Stimulated activated CD4-positive, alpha-beta T cell treated with anti-CD3 and anti-CD28 coated beads, TNF-alpha, amount 100 ng/mL, for 48 hours (primary cell): Measurements from ENCODE around the gene AIP.
A peak's percentile ranks its signal among the peaks of the same experiment; 100 is the strongest.

Source experiments
- DNase-seq, 3 donors: peaks; one replicate each; pipeline ENCODE4 v3.0.0-alpha.2; 2020; ENCODE audit warnings: low read depth in 3 of 3

The AIP gene

GRCh38 chr11:67493548-67494370 lies 10.9 kb downstream of the AIP start:
- no peak for DNase-seq

DNA sequence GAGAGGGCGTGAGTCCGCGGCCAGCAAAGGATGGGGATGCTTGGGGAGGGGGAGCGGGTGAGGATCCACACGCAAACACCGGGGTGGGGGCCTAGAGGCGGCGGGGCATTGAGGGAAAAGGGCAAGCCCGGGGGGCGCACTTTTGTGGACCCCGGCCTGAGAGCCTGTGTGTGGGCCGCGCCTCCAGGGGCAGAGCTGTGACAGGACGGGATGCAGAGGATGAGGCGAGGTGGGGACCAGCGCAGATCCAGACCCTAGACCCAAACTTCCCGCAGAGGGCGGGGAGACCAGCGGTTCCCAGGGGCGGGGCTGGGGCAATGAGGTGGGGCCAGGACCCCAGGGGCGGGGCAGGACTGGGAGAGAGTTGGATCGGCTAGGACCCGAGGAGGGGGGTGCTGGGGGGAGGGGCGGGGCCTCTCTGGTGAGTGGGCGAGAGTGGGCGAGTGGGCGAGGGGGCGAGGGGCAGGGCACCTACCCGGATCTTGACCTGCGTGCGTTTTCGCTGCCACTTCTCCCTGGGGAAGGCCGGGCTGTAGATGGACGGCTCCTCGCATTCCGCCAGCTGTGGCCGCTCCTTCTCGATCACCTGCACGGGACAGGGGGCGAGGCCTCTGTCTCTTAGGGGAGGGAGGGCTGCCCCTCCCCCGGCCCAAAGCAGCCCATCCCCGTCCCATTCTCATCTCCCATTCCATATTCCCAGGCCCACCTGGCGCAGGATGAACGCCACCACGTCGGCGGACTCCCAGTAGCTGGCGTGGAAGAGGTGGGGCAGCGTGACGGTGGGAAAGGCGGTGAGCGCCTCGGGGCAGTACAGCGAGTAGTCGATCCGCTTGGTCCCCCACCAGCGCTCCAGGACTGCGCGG lies 11.8 kb downstream of the AIP start:
- DNase-seq: no peak

DNA sequence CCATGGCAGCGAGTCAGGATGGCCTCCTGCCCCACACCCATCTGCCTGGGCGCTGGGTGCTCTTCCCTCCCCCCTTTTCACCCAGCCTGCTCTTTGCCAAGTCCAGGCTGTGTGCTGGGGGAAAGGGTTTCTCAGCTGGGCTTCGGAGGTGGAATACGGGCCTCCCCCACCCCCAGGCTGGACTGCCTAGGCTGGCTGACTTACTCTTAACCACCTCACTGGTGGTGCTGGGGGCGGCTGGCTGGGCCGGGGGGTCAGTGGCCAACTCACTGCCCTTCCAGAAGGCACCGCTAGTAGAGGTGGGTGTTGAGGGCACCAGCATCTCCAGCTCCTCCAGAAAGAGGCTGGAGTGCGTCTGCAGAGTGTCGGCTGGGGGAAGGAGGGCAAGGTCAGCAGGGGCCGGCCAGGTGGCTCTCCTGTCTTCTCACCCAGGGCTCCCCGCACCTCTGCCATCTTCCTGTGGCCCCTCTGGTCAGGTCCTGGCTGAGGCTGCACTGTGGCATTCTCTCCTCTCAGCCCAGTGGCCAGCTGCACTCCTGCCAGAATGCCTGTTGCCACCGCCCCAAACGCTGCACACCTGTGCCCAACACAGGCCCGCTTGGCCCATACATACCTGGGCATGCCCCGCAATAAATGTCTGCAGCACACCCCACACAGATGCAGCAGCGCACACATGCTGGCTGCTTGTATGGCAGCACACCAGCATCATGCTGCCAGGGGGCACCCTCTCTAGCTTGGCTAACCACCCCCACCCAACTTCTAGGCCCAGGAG lies 12.6 kb downstream of the AIP start:
- DNase-seq: no peak

- DNase-seq: no peak
Observed at GRCh38 chr11:67496113-67496512, 13.3 kb downstream of the AIP start.

DNA sequence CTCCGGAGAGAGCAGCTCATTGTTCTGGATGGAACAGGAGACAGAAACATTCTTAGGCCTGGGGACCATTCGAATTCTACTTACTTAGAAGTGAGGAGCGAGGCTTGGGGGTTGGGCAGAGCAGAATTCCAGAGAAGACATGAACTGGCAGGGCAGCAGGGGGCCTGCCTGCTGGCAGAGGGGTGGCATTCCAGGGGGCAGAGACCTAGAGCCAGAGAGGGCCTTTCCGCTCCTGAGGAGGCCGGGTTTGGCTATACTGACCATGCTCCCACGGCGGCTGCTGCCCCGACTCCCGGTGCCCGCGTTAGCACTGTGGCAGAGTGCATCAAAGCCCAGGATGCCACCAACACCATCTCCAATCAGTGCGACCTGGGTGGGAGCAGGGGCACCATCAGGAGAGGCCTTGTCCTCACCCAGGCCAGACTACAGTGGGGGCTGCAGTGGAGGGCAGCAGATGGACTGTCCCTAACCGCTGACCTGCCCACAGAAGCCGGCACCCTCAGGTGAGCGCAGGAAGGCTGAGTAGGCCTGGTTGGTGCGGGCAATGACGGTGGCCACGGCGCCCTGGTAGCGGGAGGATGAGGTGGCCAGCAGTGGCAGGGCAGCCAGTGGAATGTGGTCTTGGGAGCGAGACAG lies 14.9 kb downstream of the AIP start:
- no peak for DNase-seq

DNA sequence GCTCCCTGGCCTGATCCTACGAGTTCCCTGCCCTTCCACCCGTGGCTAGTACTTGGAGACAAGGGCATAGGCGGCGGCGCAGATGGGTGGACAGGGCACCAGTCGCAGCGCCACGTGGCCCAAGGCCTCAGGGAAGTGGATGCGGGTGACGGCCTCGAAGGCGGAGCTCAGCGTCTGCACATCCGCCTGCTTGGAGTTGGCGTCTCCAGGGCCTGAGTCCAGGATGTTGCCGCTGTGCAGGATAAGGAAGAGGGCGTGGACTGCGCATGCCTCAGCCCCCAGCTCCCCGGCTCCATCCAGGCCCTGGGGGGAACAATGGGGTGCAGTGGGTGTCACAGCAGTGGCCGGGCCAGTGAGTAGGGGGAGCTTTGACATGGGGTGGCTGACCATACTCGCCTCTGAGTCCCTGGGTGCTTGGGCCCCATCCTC lies 15.7 kb downstream of the AIP start:
- no peak for DNase-seq

- DNase-seq: no peak
Observed at GRCh38 chr11:67499808-67500483, 17.1 kb downstream of the AIP start.

DNA sequence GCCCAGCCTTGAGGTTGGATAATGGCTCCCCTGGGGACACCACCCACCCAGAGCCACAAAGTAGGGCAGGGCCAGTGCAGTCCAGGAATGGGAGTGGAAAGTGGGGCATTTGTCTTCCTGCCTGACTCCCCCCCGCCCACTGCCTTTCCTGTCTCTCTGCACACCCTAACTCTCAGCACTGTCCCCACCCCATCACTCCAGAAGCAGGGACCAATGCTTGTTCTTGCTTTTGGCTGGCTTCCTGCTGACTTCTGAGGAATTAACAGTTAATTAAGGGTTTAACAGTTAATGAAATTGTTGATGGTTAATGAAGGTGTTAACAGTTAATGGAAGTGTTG lies 17.6 kb downstream of the AIP start:
- DNase-seq: no peak

GRCh38 chr11:67500831-67501715 lies 18.2 kb downstream of the AIP start:
- no peak for DNase-seq

DNA sequence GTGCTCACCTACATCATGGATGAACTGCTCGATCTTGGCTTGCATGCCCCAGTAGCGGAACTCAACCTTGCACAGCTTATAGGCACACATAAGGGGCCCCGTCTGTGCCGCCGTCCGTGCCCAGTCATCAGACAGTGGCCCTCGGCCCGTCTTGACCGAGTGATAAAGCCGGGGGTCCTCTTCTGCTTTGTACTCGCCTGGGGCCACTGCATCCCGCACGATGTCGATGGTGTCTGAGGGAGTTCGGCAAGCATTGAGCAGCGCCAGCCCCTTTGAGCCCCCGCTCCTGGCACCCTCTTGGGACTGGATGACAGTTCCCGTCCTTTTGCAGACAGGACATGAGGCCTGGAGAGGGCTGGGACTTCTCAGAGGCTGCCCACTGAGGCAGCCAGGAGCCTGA lies 19.0 kb downstream of the AIP start:
- no peak for DNase-seq

DNA sequence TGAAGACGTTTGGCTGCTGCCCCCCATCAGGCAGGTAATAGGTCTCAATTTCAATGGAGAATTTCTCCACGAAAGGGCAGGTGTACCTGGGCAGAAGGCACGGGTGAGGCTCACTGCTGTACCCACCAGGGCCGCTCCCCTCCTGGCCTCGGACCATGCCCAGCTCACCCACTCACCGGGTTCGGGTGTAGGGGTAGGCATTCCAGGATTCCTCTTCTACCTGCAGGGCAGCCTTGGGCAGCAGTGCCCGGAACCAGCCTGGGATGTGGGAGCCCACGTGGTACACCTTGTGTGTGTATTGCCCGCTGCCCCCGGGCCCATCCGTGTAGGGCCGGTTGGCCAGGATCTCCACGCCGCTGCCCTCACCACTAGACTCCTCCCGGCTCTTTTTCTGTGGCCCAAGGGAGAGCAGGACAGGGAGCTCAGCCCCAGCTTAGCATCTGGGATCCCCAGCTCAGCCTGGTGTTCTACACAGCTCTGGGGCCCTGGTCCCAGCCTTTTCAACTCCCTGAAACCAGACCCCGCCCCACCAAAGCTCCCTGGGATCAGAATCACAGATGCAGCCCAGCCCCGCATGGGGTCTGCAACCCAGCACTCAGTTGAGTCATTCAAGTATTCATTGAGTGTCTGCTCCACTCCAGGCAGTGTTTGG lies 19.6 kb downstream of the AIP start:
- DNase-seq: no peak

- no peak for DNase-seq
Observed at GRCh38 chr11:67503119-67504004, 20.5 kb downstream of the AIP start.

DNA sequence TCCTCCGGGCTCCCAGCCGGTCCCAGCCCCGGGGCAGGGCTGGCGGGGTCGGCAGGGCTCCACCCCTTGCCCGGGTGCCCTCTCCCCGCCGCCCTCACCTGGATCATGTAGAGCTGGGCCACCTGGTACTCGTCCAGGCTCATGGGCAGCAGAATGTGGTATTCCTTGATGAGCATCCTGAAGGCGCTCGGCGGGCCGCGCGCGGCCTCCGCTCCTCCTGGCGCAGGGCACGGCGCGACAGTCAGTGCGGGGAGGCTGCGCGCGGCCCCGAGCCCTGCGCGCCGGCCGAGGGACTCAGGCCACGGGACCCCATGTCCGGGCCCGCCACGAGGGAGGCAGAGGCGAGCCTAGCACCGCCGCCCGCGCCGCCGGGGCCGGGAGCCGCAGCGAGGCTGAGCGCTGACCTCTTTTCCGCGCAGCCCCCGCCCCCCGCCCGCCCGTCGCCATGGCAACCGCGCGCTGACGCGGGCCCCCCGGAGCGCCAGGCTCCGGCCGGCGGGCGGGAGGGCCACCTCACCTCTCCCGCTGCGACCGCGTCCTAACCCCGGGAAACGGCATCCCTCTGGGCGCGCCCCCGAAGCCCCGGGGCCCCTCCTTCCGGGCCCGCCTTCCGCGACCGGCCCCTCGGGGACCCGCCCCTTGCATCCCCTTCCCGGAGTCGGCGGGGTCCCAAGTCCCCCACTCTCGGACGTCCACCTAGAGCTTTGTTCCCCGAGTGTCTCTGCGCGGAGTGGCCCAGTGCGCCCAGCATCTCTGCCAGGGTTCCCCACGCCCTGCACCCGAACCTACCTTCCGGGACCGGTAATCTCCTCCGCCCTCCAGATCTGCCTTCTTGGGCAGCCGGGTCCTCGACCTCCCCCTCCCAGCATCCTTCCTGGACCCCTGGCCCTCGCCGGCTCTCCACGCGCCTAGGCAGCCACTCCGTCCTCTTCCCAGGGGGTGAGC lies 21.5 kb downstream of the AIP start:
- DNase-seq: no peak

GRCh38 chr11:67504950-67505581 lies 22.2 kb downstream of the AIP start, which contains the start of gene PITPNM1:
PITPNM1 (minus strand) TSS chr11:67505363; CDS start chr11:67504180, 1,183 bp downstream.
- no peak for DNase-seq

DNA sequence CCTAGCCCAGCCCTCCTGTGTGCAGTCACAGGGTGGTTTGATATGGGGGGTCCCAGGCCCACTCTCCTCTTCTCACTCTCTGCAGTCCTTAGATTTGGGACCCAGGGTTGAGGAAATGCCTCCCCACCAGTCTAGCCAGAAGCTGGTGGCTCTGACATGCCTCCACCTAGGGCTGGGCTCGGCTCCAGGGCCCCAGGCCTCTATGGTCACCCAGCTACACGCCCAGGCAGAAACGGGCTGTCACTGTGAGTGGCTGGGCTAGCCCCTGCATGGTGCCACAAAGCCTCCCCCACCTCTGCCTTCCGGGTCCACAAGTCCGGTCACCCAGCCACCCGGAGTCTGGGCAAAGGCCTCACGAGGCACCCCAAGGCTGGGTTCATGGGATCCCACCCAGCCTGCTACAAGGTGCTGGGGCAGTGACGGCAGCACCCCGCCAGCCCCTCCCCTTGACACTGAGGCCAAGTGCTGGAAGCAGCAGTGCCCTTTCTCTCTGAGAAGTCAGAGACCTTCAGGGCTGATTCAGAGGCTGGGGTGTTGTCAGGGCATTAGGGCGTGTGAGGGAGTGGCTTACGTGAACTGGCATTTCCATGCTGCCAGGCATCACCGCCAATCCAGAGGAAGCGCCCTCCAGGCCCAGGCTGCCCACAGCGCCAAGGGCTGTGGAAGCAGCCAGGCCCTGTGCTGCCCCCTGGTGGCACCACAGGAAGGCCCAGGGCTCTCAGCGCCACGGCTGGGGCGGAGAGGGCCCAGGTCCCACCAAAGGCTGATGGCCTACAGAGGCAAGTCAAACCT lies 23.0 kb downstream of the AIP start:
- DNase-seq: peak; percentile 86 to 95 (median 90)

- DNase-seq: no peak
Observed at GRCh38 chr11:67506426-67507051, 23.7 kb downstream of the AIP start.
